Natural killer cell treated with Interleukin-12 subunit alpha and Interleukin-12 subunit beta and Interleukin-15 and Interleukin-18, amount 100 ng/mL, for 72 hours (primary cell): Measurements from ENCODE around the gene SRGAP3. TPM values are rescaled to one million over a fixed set of nuclear protein-coding genes. Genes with fewer than 3 reads are reported as not detected.
A peak's percentile ranks its signal among the peaks of the same experiment; 100 is the strongest.
"Not testable (repeated sequence)": the region's sequence is repeated elsewhere in the genome, so short reads cannot be mapped to it uniquely, and the experiment has no call there.

Source experiments
- ATAC-seq, 2 donors: fragments of 150-1000 bp; cut with Tn5 transposase in 1 of 2; sonication (Bioruptor Pico), chemical (Tn5 transposase) in 1 of 2; 2 replicates each; pipeline ENCODE4 v1.10.0; 2021
- DNase-seq: peaks from one replicate; pipeline ENCODE4 v3.0.0; 2022; ENCODE audit warnings: low spot score
- H3K27ac Mint-ChIP-seq, 2 donors: 1 replicate in 1 of 2; 2 replicates in 1 of 2; pipeline ENCODE4 v1.8.0; 2022; ENCODE audit warnings: mixed read lengths in 2 of 2, mild to moderate bottlenecking in 1 of 2, moderate library complexity in 1 of 2
- H3K27me3 Mint-ChIP-seq, 2 donors: 1 replicate in 1 of 2; 2 replicates in 1 of 2; pipeline ENCODE4 v1.8.0; 2022; ENCODE audit warnings: mixed read lengths in 2 of 2
- H3K36me3 Mint-ChIP-seq: one replicate; pipeline ENCODE4 v1.8.0; 2022; ENCODE audit warnings: mixed read lengths
- H3K4me1 Mint-ChIP-seq, 2 donors: 1 replicate in 1 of 2; 2 replicates in 1 of 2; pipeline ENCODE4 v1.8.0; 2022; ENCODE audit warnings: low read depth in 2 of 2, mixed read lengths in 2 of 2, mild to moderate bottlenecking in 1 of 2
- H3K4me3 Mint-ChIP-seq: one replicate; pipeline ENCODE4 v1.8.0; 2022; ENCODE audit warnings: mixed read lengths
- H3K9me3 Mint-ChIP-seq: 2 replicates; pipeline ENCODE4 v1.8.0; 2022; ENCODE audit warnings: mixed read lengths
- total RNA-seq, 2 donors: library from RNA; stranded (reverse); gene quantifications; one replicate each; pipeline ENCODE4 v1.2.3, GENCODE V29; 2022

SRGAP3 gene
- 1 to 10 TPM in 1 of 2 donors, under 1 TPM in 1; 0.33 to 1.6 TPM for total RNA-seq

- H3K4me1 Mint-ChIP-seq, result peaks cover 19 to 22% of the 10 kb centered on the region in 2 donors
- H3K4me3 Mint-ChIP-seq, result peak within 1 kb of the TSS; percentile 92
Measured at GRCh38 chr3:9249273-9250192, at the start of gene SRGAP3. Gene SRGAP3, minus strand, starts transcription at chr3:9249646. Its CDS starts 695 bp downstream, at chr3:9248951.

GRCh38 chr3:9298236-9298635 is 48.8 kb upstream of the SRGAP3 start:
- Mint-ChIP-seq H3K27ac (no peak overlapping the region), H3K4me3 (no peak overlapping the region), H3K27me3 (peaks cover 15% of the 10 kb centered on the region in 2 donors), H3K36me3 (no peaks in the 10 kb centered on the region), H3K9me3 (peaks cover 4% of the 10 kb centered on the region), H3K4me1 (peaks cover 0 to 3% of the 10 kb centered on the region in 2 donors)
- no peak for DNase-seq
- no peak for ATAC-seq

More at GRCh38 chr3:9249273-9250192, at the start of gene SRGAP3:
- Mint-ChIP-seq H3K27me3 (peaks cover 7 to 13% of the 10 kb centered on the region in 2 donors), H3K9me3 (no peaks in the 10 kb centered on the region), H3K36me3 (no peaks in the 10 kb centered on the region), H3K27ac (no peak within 1 kb of the TSS)
- DNase-seq (peak; percentile 78), ATAC-seq (peak; percentile 97 to 98)

- DNase-seq, result no peak
- no peaks in the 10 kb centered on the region for H3K36me3 Mint-ChIP-seq
- H3K27ac Mint-ChIP-seq, result no peak overlapping the region
- peaks cover 0 to 3% of the 10 kb centered on the region in 2 donors for H3K4me1 Mint-ChIP-seq
- peaks cover 4% of the 10 kb centered on the region for H3K9me3 Mint-ChIP-seq
- H3K27me3 Mint-ChIP-seq, result peaks cover 24 to 29% of the 10 kb centered on the region in 2 donors
- H3K4me3 Mint-ChIP-seq, result no peak overlapping the region
- no peak for ATAC-seq
Measured at GRCh38 chr3:9296241-9296640, 46.8 kb upstream of the SRGAP3 start.

- ATAC-seq, result no peak
- peaks cover 2% of the 10 kb centered on the region for H3K9me3 Mint-ChIP-seq
- H3K36me3 Mint-ChIP-seq, result no peaks in the 10 kb centered on the region
- H3K4me1 Mint-ChIP-seq, result no peaks in the 10 kb centered on the region
- H3K27me3 Mint-ChIP-seq, result peaks cover 23 to 29% of the 10 kb centered on the region in 2 donors
- DNase-seq, result no peak
- no peak overlapping the region for H3K27ac Mint-ChIP-seq
- no peak overlapping the region for H3K4me3 Mint-ChIP-seq
Measured at GRCh38 chr3:9295007-9295406, 45.6 kb upstream of the SRGAP3 start.

GRCh38 chr3:9293953-9294352 is 44.5 kb upstream of the SRGAP3 start:
- peaks cover 23 to 35% of the 10 kb centered on the region in 2 donors for H3K27me3 Mint-ChIP-seq
- not testable (repeated sequence) for ATAC-seq, H3K36me3 Mint-ChIP-seq, H3K4me3 Mint-ChIP-seq, H3K4me1 Mint-ChIP-seq, H3K27ac Mint-ChIP-seq, H3K9me3 Mint-ChIP-seq, DNase-seq

- Mint-ChIP-seq H3K4me3 (no peak overlapping the region), H3K27me3 (peaks cover 23 to 35% of the 10 kb centered on the region in 2 donors), H3K27ac (no peak overlapping the region), H3K36me3 (no peaks in the 10 kb centered on the region), H3K9me3 (no peaks in the 10 kb centered on the region), H3K4me1 (no peaks in the 10 kb centered on the region)
- DNase-seq (no peak), ATAC-seq (no peak)
Measured at GRCh38 chr3:9293076-9293475, 43.6 kb upstream of the SRGAP3 start.

- H3K36me3 Mint-ChIP-seq, result no peaks in the 10 kb centered on the region
- ATAC-seq (no peak), DNase-seq (no peak)
- no peak overlapping the region for H3K27ac Mint-ChIP-seq
- no peaks in the 10 kb centered on the region for H3K4me1 Mint-ChIP-seq
- H3K9me3 Mint-ChIP-seq, result no peaks in the 10 kb centered on the region
- H3K4me3 Mint-ChIP-seq, result no peak overlapping the region
- H3K27me3 Mint-ChIP-seq, result peaks cover 23 to 36% of the 10 kb centered on the region in 2 donors
Measured at GRCh38 chr3:9292516-9292915, 43.1 kb upstream of the SRGAP3 start.

- Mint-ChIP-seq H3K4me3 (no peak overlapping the region), H3K36me3 (no peaks in the 10 kb centered on the region), H3K9me3 (no peaks in the 10 kb centered on the region), H3K27me3 (peaks cover 25 to 41% of the 10 kb centered on the region in 2 donors), H3K4me1 (peaks cover 0 to 2% of the 10 kb centered on the region in 2 donors), H3K27ac (no peak overlapping the region)
- DNase-seq (no peak), ATAC-seq (no peak)
Measured at GRCh38 chr3:9291821-9292410, 42.5 kb upstream of the SRGAP3 start.

GRCh38 chr3:9290566-9290965 is 41.1 kb upstream of the SRGAP3 start:
- H3K4me3 Mint-ChIP-seq, result no peak overlapping the region
- H3K9me3 Mint-ChIP-seq, result no peaks in the 10 kb centered on the region
- ATAC-seq (no peak), DNase-seq (no peak)
- H3K36me3 Mint-ChIP-seq, result no peaks in the 10 kb centered on the region
- H3K27me3 Mint-ChIP-seq, result peaks cover 21 to 36% of the 10 kb centered on the region in 2 donors
- no peak overlapping the region for H3K27ac Mint-ChIP-seq
- peaks cover 0 to 2% of the 10 kb centered on the region in 2 donors for H3K4me1 Mint-ChIP-seq

GRCh38 chr3:9281533-9281932 is 32.1 kb upstream of the SRGAP3 start:
- H3K27me3 Mint-ChIP-seq, DNase-seq, H3K4me3 Mint-ChIP-seq, H3K9me3 Mint-ChIP-seq, H3K36me3 Mint-ChIP-seq, H3K4me1 Mint-ChIP-seq, H3K27ac Mint-ChIP-seq, ATAC-seq: not testable (repeated sequence)

- H3K9me3 Mint-ChIP-seq, result no peaks in the 10 kb centered on the region
- no peak overlapping the region for H3K27ac Mint-ChIP-seq
- DNase-seq (no peak), ATAC-seq (no peak)
- no peak overlapping the region for H3K4me3 Mint-ChIP-seq
- peaks cover 2 to 10% of the 10 kb centered on the region in 2 donors for H3K27me3 Mint-ChIP-seq
- H3K36me3 Mint-ChIP-seq, result no peaks in the 10 kb centered on the region
- no peaks in the 10 kb centered on the region for H3K4me1 Mint-ChIP-seq
Measured at GRCh38 chr3:9280451-9281219, 31.2 kb upstream of the SRGAP3 start.

- Mint-ChIP-seq H3K36me3 (no peaks in the 10 kb centered on the region), H3K9me3 (no peaks in the 10 kb centered on the region), H3K27me3 (peaks cover 9 to 17% of the 10 kb centered on the region in 2 donors), H3K27ac (no peak overlapping the region), H3K4me1 (no peaks in the 10 kb centered on the region), H3K4me3 (no peak overlapping the region)
- no peak for DNase-seq
- ATAC-seq, result no peak
Measured at GRCh38 chr3:9279966-9280365, 30.5 kb upstream of the SRGAP3 start.

GRCh38 chr3:9278498-9278897 is 29.1 kb upstream of the SRGAP3 start:
- H3K4me3 Mint-ChIP-seq, result no peak overlapping the region
- peaks cover 12 to 17% of the 10 kb centered on the region in 2 donors for H3K27me3 Mint-ChIP-seq
- DNase-seq (no peak), ATAC-seq (no peak)
- H3K36me3 Mint-ChIP-seq, result no peaks in the 10 kb centered on the region
- H3K4me1 Mint-ChIP-seq, result no peaks in the 10 kb centered on the region
- no peaks in the 10 kb centered on the region for H3K9me3 Mint-ChIP-seq
- H3K27ac Mint-ChIP-seq, result no peak overlapping the region
